Hematopoietic multipotent progenitor cell treated with erythropoietin and hydrocortisone succinate and interleukin-3 and kit ligand, for 17 days (in vitro differentiated cells): ENCODE results near the gene INSR.
"Not testable (repeated sequence)": the region's sequence is repeated elsewhere in the genome, so short reads cannot be mapped to it uniquely, and the experiment has no call there.

Experiments
- DNase-seq: peaks from one replicate; pipeline ENCODE4 v3.0.0-alpha.2; 2015; ENCODE audit warnings: low spot score

INSR gene

DNA sequence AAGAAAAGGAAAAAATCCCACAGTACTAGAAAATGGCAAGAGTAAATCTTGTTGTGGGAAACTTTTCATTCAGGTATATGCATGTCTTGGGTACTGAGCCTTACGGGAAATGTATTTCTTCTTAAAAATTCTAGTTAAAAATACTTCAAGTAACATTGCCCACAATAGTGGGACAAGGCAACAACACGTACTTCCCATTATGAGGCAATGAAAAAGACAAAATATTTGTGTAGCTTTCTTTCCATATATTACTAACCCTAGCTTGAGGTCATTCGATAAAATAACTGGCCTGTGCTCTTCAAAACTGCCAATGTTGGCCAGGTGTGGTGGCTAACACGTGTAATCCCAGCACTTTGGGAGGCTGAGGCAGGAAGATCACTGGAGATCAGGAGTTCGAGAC lies 99.2 kb downstream of the INSR start:
- DNase-seq = no peak

DNA sequence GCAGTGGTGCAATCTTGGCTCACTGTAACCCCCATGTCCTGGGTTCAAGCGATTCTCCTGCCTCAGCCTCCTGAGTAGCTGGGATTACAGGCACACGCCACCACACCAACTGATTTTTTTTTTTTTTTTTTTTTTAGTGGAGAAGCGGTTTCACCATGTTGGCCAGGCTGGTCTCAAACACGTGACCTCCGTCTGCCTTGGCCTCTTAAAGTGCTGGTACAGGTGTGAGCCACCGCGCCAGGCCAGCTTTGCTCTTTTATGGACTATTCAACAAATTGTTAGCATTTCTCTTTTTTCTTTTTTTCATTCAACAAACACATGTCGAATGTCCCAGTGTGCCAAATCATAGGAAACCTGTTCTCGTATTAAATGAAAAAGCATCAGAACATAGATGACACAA lies 99.6 kb downstream of the INSR start:
- no peak for DNase-seq

DNA sequence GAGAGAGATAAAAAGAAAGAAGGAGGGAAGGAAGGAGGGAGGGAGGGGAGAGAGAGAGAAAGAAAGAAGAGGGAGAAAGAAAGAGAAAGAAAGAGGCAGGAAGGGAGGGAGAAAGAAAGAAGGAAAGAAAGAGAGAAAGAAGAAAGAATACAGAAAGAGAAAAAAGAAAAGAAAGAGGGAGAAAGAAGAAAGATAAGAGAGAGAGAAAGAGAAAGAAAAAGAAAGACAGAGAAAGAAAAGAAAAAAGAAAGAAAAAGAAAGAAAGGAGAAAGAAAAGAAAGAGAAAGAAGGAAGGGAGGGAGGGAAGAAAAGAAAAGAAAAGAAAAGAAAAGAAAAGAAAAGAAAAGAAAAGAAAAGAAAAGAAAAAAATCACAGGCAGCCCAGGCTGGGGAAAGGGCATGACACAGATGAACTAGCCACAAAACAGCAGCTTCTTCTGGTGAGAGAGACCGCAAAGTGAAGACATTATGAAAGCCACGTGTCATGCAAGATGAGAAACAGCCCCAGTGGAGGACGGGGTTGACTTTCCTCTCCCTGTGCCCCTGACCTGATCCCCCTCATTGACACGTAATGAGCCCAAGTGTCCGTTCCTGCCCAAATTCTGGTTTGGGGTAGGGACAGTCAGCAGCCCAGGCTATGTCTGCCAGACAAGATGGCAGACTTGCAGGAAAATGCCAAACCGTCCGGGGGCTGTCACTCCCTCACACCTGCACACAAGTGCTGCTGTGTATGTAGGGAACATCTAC lies 102.1 kb downstream of the INSR start:
- no peak for DNase-seq

DNA sequence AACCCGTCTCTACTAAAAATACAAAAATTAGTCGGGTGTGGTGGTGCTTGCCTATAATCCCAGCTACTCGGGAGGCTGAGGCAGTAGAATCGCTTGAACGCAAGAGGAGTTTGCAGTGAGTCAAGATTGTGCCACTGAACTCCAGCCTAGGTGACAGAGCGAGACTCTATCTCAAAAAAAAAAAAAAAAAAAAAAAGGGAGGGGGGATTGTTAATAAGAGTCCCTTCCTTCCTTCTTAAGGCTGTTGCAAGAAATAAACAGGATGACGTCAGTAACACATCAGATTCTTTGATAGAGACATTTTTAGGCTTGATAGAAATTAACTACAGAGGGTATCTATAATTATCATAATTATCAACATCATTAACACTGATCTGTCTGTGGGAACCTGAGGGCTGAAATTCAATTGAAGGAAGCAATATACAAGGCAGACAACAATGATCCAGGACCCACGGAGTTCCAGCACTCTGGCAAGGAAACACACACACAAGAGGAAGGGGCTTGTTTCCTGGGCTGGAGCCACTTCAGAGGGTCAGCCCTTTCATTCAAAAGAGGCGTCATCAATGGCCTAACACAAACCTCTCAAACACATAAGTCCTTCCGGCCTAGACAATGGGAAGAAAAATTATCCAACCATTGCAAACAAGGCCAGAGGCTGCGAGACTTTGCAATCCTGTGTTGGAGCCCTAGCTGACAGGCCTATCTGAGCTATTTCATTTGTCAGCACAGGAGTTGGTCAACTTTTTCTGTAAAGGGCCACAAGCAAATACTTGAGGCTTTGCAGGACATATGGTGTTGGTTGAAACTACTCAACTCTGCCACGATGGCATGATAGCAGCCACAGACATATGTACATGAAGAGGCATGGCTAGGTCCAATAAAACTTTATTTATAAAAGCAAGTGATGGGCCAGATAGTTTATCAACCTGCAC lies 105.2 kb downstream of the INSR start:
- no peak for DNase-seq

GRCh38 chr19:7187605-7188339 lies 106.4 kb downstream of the INSR start:
- DNase-seq = no peak

GRCh38 chr19:7182489-7182888 lies 111.7 kb downstream of the INSR start:
- no peak for DNase-seq

DNA sequence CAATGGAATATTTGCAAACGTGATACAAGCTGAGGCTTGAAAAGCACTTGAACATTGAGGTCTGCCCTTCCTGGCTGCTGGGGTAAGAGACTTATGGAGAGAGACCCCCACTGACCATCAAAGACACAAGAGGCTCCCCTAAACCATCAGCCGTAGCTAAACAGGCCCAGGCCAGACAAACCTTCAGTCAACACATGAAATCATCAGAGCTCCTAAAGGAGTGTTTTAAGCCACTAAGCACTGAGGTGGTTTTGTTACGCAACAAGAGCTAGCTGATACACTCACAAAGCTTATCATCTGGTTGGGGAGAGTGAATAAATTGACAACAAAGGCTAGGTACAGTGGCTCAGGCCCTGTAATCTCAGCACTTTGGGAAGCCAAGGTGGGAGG lies 114.3 kb downstream of the INSR start:
- no peak for DNase-seq

- DNase-seq = no peak
These were observed 116.3 kb downstream of the INSR start for GRCh38 chr19:7177926-7178325.

DNA sequence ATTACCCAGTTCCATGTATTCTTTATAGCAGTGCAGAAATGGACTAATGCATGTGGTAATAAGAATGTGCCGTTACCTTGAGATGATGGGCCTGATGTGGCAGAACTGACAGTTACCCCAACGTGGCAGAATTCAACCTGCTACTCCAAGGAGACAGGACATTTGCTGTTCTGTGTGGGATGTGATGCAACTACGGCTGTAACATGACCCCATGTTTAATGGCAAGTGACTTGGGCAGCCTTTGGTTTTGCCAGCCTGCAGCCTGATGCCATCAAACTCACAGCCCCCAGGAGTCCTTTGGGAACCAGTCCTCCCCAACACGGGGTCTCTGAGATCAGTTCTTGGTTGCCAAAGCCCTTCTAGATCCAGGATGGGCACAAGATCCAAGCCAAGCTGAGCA lies 117.4 kb downstream of the INSR start:
- no peak for DNase-seq

DNA sequence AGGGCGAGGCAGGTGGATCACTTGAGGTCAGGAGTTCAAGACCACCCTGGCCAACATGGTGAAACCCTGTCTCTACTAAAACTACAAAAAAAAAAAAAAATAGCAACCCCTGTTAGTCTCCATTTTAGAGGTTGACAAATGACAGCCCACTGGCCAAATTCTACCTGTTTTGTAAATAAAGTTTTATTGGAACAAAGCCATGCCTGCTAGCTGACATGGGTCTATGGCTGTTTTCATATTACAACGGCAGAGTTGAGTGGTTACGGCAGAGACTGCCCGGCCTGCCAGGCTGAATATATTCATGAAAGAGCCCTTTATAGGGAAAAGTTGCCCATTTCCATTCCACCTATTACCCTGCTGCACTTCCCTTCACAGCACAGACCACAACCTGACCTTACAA lies 121.4 kb downstream of the INSR start:
- no peak for DNase-seq

GRCh38 chr19:7170983-7171382 lies 123.2 kb downstream of the INSR start:
- DNase-seq = no peak

- no peak for DNase-seq
These were observed 125.3 kb downstream of the INSR start for GRCh38 chr19:7168941-7169340.

GRCh38 chr19:7161292-7161691 lies 132.9 kb downstream of the INSR start:
- no peak for DNase-seq

- no peak for DNase-seq
These were observed 134.9 kb downstream of the INSR start for GRCh38 chr19:7159105-7159933.

DNA sequence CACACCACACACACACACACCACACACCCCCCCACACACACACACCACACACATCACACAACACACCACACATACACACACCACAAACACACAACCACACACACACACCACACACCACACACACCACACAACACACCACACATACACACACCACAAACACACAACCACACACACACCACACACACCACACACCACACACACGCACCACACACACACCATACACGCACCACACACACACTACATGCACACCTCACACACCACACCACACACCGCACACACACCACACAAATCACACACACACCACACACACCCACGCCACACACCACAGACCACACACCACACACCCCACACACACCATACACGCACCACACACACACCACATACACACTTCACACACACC lies 141.2 kb downstream of the INSR start:
- DNase-seq = no peak

DNA sequence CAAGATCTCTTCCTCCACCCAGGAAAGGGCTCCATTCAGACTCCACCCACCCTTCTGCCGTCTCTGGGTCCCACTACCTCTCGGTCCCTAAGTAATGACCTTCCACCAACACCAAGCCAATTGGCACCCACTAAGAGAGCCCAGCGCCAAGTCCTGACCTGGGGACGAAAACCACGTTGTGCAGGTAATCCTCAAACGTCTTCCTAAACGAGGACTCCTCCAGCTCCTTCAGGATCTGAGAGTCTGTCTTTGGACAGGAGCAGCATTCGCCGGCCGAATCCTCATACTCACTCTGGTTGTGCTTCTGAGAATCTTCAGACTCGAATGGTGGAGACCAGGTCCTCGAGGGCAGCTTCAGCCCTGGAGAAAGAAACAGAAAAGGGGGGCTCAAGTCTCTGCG lies 141.6 kb downstream of the INSR start:
- DNase-seq = no peak

DNA sequence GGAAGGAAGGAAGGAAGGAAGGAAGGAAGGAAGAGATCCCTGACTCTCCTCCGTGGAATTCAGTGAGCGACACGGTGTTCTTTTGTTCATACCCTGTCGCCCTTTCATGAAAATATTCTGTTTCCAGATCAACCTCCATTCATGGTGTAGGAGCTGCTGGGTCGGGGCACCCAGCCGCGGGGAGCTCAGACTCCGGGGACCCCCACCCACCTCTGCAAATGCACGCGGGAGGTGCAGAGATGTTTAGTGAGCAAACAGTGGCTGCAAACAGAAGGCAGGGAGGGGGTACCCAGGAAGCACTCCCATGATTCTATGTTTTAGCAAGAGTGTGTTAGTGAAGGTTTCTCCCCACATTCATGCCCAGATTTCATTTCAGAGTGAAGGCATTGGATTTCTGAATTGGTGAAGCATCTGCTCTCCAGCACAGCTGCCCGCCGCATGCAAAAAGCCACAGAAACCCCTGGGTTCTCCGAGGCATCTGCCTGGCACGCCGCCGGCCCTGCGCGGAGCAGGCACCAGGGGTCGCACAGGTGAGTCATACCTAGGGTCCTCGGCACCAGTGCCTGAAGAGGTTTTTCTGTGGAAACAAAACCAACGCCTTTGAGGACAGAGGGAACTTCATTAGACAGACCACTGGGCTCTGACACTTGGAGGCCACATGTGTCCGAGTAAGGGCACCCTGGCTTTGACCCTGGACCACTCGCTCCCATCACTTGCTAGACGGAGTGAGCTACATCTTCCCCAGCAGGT lies 144.1 kb downstream of the INSR start:
- no peak for DNase-seq

GRCh38 chr19:7147119-7147675 lies 147.0 kb downstream of the INSR start:
- DNase-seq = not testable (repeated sequence)

DNA sequence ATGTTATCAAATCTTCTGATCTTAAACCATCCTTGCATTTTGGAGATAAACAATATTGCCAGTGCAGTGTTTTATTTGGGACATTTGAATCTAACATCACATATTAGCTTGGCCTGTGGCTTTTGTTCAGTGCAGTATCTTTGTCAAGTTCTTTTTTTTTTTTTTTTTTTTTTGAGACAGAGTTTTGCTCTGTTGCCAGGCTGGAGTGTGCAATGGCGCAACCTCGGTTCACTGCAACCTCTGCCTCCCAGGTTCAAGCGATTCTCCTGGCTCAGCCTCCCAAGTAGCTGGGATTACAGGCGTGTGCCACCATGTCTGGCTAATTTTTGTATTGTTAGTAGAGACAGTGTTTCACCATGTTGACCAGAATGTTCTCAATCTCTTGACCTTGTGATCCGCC lies 148.1 kb downstream of the INSR start:
- DNase-seq = not testable (repeated sequence)

DNA sequence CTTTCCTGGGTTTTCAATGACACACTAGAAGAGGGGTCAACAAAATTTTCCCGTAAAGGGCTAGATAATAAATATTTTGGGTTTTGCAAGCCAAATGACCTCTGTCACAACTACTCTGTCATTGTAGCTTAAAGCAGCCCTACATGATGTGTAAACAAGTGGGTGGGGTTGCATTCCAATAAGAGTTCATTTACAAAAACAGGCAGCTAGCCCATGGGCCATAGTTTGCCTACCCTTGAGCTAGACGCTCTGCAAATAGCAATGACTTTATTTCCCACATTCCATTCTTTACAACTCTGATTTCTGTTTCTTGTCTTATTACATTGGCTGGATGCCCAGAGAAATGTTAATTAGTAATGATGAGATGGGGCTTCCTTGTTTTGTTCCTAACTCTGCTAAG lies 148.7 kb downstream of the INSR start:
- DNase-seq = no peak

DNA sequence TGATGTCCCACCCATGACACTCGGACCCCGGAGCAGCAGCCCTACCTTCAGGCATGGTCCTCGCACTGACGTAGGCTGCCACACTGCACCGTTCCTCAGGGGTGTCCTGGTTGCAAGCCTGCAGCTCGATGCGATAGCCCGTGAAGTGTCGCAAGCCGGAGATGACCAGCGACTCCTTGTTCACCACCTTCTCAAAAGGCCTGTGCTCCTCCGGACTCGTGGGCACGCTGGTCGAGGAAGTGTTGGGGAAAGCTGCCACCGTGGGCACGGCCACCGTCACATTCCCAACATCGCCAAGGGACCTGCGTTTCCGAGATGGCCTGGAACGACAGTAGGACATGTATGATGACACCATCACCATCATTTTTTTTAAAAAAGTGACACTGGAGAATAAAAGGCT lies 151.4 kb downstream of the INSR start:
- no peak for DNase-seq
